Cardiac septum (tissue), 1 donor: Measurements from ENCODE around the gene NDUFB2. TPM values are rescaled to one million over a fixed set of nuclear protein-coding genes. Genes with fewer than 3 reads are reported as not detected.
A peak's percentile ranks its signal among the peaks of the same experiment; 100 is the strongest.
"Not testable (repeated sequence)": the region's sequence is repeated elsewhere in the genome, so short reads cannot be mapped to it uniquely, and the experiment has no call there.

Experiments used
- DNase-seq: peaks from one replicate; pipeline ENCODE4 v3.0.0-alpha.2; 2020; ENCODE audit warnings: low spot score
- intact Hi-C: fragments of 100-400 bp; cut with DNase I; formaldehyde crosslinking; loops from one replicate; pipeline ENCODE4 v1.14.0; 2022
- long read RNA-seq: library from polyadenylated mRNA; unstranded; transcript quantifications from one replicate; pipeline ENCODE4 v2.0.0, GENCODE V29; 2021
- total RNA-seq: library from RNA; stranded (reverse); fragmentation: NEBNext Ultra II Directional; extraction: Animal tissue kit (Norgen Biotek cat#: 25700); gene quantifications from one replicate; pipeline ENCODE4 v1.2.1, GENCODE V29; 2021
- donor health status: DM: no; HTN: no; CAD: no.

NDUFB2 gene
- total RNA-seq = 505 TPM
- long read RNA-seq, transcript NDUFB2-201 (4 exons, 504 nt) = major isoform, 361 of 374 reads
- long read RNA-seq, partial matches to known transcripts = 0 of 374 reads
- long read RNA-seq, other reads (novel, unspliced or antisense) = 8 of 374 reads

GRCh38 chr7:140696680-140697446 is at the start of gene NDUFB2:
TSS of gene NDUFB2 (plus strand) at chr7:140696708. CDS start at chr7:140696745, 37 bp downstream.
- DNase-seq = peak; percentile 91
- intact Hi-C loops = loop anchor here (1.0 to 10.0 kb wide), 4 partner anchors 23 to 858 kb away; partner anchors contain the start of genes AGK, BRAF and MRPS33

GRCh38 chr7:140646931-140647647 is 49.4 kb upstream of the NDUFB2 start:
- peak; percentile 72 for DNase-seq
- intact Hi-C loops = no loop called here

GRCh38 chr7:140649556-140650205 is 46.8 kb upstream of the NDUFB2 start:
- intact Hi-C loops = no loop called here
- peak; percentile 46 for DNase-seq

- DNase-seq = peak; percentile 24
- intact Hi-C loops = no loop called here
Observed at GRCh38 chr7:140650367-140650766, 46.1 kb upstream of the NDUFB2 start.

GRCh38 chr7:140653319-140654108 is 43.0 kb upstream of the NDUFB2 start:
- intact Hi-C loops = loop anchor here (1.0 to 2.0 kb wide), 2 partner anchors 135 to 175 kb away; partner anchors contain the start of gene MKRN1
- peak; percentile 77 for DNase-seq

- intact Hi-C loops = no loop called here
- no peak for DNase-seq
Observed at GRCh38 chr7:140654109-140654387, 42.5 kb upstream of the NDUFB2 start.

- DNase-seq = peak; percentile 39
- intact Hi-C loops = no loop called here
Observed at GRCh38 chr7:140654661-140655060, 41.8 kb upstream of the NDUFB2 start.

GRCh38 chr7:140655511-140656408 is 40.7 kb upstream of the NDUFB2 start:
- peak; percentile 68 for DNase-seq
- intact Hi-C loops = no loop called here

- intact Hi-C loops = no loop called here
- DNase-seq = peak; percentile 81
Observed at GRCh38 chr7:140656548-140657515, 39.7 kb upstream of the NDUFB2 start.

GRCh38 chr7:140657891-140658290 is 38.6 kb upstream of the NDUFB2 start:
- DNase-seq = no peak
- intact Hi-C loops = no loop called here

GRCh38 chr7:140659856-140660255 is 36.7 kb upstream of the NDUFB2 start:
- intact Hi-C loops = no loop called here

GRCh38 chr7:140661124-140661523 is 35.4 kb upstream of the NDUFB2 start:
- intact Hi-C loops = no loop called here
- peak; percentile 5 for DNase-seq

More at GRCh38 chr7:140659856-140660255, 36.7 kb upstream of the NDUFB2 start:
- no peak for DNase-seq

- DNase-seq, intact Hi-C loops: not testable (repeated sequence)
Observed at GRCh38 chr7:140662938-140663337, 33.6 kb upstream of the NDUFB2 start.

GRCh38 chr7:140667476-140667875 is 29.0 kb upstream of the NDUFB2 start:
- intact Hi-C loops = no loop called here
- no peak for DNase-seq

- intact Hi-C loops = no loop called here
Observed at GRCh38 chr7:140668641-140669040, 27.9 kb upstream of the NDUFB2 start.

GRCh38 chr7:140669352-140669751 is 27.2 kb upstream of the NDUFB2 start:
- intact Hi-C loops = no loop called here
- no peak for DNase-seq

More at GRCh38 chr7:140668641-140669040, 27.9 kb upstream of the NDUFB2 start:
- no peak for DNase-seq

GRCh38 chr7:140669862-140670261 is 26.6 kb upstream of the NDUFB2 start:
- intact Hi-C loops = loop anchor here (10.0 kb wide), 1 partner anchor 105 kb away; no protein-coding TSS in a partner anchor
- DNase-seq = not testable (repeated sequence)
